Astrocyte of the spinal cord (primary cell): ENCODE measurements around the gene CFL2.

Experiments
- DNase-seq: peaks from one replicate; pipeline ENCODE4 v3.0.0; 2011; ENCODE audit warnings: low read depth, low spot score
- H3K4me3 ChIP-seq: 2 replicates; pipeline ENCODE4 v1.5.1; 2011; ENCODE audit warnings: low read depth, mild to moderate bottlenecking, low read length, moderate library complexity
- in situ Hi-C: cut with HindIII; loops from 2 replicates; pipeline ENCODE4 v1.10.0; 2017; ENCODE audit warnings: low sequenced_read_pairs
- TF ChIP-seq, protein P1 (sequence below): IDR thresholded peaks from 2 replicates; pipeline ENCODE4 v1.5.1; 2012; ENCODE audit warnings: low read depth, mild to moderate bottlenecking, low read length, inconsistent platforms

Gene CFL2

DNA sequence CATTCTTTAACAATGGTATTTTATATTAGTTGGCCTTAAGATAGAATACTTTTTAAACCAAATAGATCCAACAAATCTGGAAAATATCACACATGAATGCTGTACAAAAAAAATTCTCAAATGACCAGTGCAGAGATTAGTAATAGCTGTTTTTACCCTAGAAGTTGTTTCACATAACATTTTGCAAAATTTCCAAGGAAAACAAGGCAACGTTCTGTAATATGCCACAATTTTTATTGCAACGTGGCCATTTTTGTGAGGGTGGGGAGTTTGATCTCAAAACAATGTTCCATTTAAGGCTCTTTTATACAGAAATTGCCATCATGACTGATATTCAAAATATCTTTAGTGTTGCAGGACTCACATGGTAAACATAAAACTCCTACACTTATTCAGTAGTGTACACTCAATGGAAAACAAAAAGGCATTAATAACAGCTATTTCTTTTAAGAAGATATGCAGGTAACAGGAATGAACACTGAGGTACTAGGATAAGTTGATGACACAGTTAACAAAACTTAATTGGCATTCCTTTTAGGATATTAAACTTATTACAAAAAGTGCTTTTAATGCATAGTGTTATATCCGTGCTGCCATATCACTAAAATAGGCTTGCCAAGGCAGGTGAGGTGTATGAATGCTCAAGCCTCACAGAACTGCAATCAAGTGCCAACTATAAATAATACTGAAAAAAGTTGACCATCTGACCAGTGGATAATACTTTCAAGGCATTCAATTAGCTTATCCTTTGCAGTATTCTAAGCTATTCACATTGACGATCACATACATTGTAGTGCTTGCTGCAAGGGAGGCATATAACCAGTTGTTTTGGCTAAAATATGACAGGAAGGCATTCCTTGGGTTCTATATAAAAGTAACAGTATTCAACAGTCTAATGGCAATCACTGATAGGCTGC lies 2.3 kb downstream of the CFL2 start:
- TF ChIP-seq, protein P1, sequence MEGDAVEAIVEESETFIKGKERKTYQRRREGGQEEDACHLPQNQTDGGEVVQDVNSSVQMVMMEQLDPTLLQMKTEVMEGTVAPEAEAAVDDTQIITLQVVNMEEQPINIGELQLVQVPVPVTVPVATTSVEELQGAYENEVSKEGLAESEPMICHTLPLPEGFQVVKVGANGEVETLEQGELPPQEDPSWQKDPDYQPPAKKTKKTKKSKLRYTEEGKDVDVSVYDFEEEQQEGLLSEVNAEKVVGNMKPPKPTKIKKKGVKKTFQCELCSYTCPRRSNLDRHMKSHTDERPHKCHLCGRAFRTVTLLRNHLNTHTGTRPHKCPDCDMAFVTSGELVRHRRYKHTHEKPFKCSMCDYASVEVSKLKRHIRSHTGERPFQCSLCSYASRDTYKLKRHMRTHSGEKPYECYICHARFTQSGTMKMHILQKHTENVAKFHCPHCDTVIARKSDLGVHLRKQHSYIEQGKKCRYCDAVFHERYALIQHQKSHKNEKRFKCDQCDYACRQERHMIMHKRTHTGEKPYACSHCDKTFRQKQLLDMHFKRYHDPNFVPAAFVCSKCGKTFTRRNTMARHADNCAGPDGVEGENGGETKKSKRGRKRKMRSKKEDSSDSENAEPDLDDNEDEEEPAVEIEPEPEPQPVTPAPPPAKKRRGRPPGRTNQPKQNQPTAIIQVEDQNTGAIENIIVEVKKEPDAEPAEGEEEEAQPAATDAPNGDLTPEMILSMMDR, result no peak
- DNase-seq, result no peak
- no peak overlapping the region for H3K4me3 ChIP-seq
- in situ Hi-C loops, result no loop called here

DNA sequence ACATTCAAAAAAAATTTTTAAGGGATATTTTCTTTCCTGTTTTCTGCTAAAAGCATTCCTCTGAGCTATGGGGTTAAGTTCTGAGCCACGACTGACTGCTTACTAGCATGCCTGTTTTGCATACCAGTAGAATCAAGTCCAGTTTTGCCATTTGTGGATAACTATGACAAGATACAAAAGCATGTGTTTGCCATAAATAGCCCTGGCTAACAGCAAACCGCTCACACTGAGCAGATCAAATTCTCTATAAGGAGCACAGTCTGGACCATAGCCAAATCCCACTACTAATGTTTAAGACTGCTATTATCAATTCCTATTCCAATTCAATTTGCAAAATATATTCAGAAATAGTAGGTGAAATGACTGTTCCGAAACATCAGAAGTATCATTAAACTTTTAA lies 3.2 kb downstream of the CFL2 start:
- in situ Hi-C loops, result no loop called here
- TF ChIP-seq, protein P1, result no peak
- H3K4me3 ChIP-seq, result no peak overlapping the region
- DNase-seq, result peak; percentile 86

DNA sequence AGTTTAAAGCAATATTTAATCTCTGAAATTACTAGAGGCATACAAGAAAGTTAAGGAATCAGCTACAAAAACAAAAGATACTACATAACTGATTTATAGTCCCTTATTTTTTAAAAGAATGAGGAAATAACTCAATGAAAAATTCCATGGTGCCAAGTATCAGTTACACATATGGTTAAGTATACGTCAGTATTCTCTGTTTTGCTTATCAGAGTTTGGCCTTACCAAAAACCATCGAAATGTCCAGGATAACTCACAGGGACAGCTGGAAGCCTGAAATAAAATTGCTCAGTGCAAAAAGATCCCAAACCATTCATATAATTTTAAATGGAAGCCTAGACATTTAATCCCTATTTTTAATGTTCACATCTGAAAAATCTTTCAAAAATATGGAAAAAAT lies 3.6 kb downstream of the CFL2 start:
- no peak overlapping the region for H3K4me3 ChIP-seq
- DNase-seq, result peak; percentile 16
- in situ Hi-C loops, result no loop called here
- TF ChIP-seq, protein P1, result no peak

DNA sequence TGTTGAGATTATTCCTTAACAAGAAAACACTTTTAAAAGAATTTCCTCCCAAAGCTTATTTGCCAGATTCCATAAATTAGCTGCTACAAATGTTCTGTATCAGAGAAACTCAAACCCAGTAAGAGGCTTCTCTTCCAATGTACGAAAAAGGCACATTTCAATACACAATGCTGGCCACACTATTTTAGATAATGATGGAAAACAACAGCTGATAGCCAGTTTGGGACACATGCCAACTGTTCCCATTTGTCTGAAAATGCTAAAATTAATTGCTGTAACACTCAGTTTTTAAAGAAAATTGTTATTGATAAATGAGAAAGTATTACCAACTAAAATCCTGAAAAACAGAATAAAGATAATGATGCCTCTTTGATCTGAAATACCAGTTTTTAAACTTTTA lies 4.4 kb downstream of the CFL2 start:
- in situ Hi-C loops, result no loop called here
- TF ChIP-seq, protein P1, result no peak
- H3K4me3 ChIP-seq, result no peak overlapping the region
- no peak for DNase-seq

DNA sequence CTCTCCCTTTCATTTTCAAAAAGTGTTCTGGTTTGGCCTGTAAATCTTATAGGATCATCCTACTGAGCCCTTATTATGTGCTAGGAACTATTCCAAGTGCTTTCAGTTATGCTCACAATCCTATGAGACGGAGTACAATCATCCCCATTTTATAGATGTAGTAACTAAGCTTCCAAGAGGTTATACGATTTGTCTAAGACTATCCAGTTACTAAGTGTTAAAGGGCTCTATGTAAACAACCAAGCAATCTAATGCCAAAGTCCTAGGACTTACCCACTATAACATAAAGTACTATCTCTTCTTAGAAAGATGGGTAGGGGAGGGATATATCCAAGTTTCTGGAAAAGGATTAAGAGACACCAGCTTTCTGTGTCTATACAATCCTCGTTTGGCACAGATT lies 6.7 kb downstream of the CFL2 start:
- no peak for DNase-seq
- in situ Hi-C loops, result no loop called here
- TF ChIP-seq, protein P1, result no peak

DNA sequence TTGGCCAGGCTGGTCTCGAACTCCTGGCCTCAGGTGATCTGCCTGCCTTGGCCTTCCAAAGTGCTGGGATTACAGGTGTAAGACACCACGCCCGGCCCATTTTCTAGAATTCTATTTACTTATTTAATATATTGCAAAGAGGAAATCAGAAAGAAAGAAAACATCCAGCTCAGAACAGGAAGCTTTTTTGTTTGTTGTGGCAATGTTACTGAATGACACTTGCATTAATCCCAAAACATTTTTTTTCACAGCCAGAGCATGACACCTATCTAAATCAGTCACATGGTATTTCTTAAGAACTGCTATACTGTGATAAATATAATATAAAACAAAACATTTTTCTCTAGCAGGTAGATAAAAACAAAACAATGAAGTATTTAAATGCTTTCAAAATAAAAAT lies 12.6 kb downstream of the CFL2 start:
- in situ Hi-C loops, result no loop called here
- DNase-seq, result no peak
- H3K4me3 ChIP-seq, result no peak overlapping the region
- TF ChIP-seq, protein P1, result no peak

More for the DNA sequence above, 6.7 kb downstream of the CFL2 start:
- H3K4me3 ChIP-seq, result no peak overlapping the region
